ENCODE results near the gene KRT86.

KRT86 gene

DNA sequence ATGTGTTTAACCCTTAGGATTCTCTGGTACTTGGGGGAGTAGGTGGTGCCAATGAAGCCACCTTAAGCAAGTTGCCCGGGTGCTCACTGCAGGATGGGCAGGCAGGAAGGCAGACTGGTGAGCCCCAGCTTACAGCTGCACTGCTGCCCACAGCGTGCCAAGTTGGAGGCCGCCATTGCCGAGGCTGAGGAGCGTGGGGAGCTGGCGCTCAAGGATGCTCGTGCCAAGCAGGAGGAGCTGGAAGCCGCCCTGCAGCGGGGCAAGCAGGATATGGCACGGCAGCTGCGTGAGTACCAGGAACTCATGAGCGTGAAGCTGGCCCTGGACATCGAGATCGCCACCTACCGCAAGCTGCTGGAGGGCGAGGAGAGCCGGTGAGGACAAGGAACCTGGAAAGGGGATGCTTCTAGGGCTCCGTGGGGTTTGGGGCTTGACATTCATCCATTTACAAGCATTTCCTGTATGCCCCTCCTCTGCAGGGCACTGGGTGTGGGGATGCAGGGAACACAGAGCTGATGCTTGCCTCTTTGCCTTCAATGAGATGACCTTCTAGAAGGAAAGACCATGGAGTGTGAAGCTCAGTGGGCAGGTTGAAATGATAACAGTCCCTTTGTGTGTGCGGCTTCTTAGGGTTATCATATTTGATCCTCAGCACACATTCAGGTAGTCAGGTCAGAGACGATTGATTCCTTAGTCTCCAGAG lies 29.0 kb upstream of the KRT86 start:
- TF ChIP-seq, protein P1, sequence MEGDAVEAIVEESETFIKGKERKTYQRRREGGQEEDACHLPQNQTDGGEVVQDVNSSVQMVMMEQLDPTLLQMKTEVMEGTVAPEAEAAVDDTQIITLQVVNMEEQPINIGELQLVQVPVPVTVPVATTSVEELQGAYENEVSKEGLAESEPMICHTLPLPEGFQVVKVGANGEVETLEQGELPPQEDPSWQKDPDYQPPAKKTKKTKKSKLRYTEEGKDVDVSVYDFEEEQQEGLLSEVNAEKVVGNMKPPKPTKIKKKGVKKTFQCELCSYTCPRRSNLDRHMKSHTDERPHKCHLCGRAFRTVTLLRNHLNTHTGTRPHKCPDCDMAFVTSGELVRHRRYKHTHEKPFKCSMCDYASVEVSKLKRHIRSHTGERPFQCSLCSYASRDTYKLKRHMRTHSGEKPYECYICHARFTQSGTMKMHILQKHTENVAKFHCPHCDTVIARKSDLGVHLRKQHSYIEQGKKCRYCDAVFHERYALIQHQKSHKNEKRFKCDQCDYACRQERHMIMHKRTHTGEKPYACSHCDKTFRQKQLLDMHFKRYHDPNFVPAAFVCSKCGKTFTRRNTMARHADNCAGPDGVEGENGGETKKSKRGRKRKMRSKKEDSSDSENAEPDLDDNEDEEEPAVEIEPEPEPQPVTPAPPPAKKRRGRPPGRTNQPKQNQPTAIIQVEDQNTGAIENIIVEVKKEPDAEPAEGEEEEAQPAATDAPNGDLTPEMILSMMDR (conservative IDR thresholded peaks at IDR 0.05; ENCODE audit: low read length) = no peak
- no peak overlapping the region for H3K4me3 ChIP-seq (ENCODE audit: low read length)
- DNase-seq (ENCODE audit: low read depth) = no peak

DNA sequence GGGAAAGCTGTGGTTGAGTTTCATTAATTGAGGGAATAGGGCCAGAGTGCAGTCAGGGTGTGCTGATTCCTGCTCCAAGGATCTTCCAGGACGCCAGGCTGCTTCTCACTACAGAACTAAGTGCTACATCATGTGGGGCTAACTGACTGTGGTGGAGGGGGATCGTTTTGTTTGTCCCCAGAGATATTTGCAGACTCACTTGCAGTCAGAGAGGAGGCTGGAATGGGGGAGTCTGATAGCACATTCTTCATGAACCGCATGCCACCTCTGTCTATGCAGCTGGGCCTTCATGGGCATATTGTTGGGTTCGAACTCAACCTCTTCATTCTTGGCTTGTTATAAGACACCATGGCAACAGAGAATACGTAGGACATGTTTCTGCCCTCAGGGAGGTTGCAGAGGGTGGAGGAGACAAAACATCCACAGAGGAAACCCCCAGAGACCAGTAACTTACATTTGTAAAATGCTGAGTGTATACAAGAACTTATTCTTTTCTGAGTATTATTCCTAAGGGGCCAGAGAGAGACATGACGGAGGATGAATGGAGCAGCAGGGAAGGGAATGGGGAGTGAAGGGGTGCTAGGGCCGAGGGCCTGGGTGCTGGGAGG lies 28.4 kb upstream of the KRT86 start:
- no peak overlapping the region for H3K4me3 ChIP-seq (ENCODE audit: low read length)
- no peak for DNase-seq (ENCODE audit: low read depth)
- TF ChIP-seq, protein P1 (conservative IDR thresholded peaks at IDR 0.05; ENCODE audit: low read length) = no peak

DNA sequence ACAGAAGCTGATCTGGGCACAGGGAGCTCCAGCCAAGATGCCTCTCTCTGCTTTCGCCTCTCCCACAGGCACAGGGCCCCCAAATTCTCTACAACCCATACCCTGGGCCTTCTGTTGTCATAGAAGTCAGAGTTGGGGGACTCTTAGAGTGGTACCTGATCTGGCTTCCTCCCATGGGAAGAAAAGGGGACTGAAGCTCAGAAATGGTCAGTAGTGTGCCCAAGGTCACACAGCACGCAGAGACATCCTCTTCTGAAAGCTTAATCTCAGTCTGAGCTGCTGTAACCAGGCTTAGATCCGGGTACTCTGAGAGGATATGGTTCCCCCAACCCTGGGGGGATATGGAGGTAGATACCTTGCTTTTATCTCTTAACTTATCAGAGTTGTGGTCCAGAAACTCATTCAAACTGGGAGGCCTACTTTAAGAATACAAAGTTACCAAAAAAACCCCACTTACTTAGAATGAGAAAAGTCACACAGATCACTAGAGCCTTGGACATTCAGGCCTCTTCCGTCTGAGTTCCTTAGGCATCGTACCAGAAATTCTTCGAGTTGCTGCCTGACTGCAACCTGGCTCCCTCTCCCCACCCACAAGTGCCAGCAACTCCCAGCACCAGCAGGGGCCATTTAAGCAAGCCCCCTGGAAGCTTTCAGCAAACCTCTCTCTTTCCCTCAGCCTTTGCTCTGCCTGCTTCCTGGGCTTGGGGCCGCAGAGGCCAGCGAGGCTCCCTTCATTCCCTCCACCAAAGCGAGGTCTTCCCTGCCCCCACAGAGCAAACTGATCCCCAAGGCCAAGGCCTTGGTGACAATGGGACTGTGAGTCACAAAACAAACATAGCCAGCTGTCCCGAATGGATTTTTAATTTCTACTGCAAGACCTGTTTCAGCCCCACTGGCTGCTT lies 27.5 kb upstream of the KRT86 start:
- TF ChIP-seq, protein P1 (conservative IDR thresholded peaks at IDR 0.05; ENCODE audit: low read length) = no peak
- no peak overlapping the region for H3K4me3 ChIP-seq (ENCODE audit: low read length)
- no peak for DNase-seq (ENCODE audit: low read depth)

DNA sequence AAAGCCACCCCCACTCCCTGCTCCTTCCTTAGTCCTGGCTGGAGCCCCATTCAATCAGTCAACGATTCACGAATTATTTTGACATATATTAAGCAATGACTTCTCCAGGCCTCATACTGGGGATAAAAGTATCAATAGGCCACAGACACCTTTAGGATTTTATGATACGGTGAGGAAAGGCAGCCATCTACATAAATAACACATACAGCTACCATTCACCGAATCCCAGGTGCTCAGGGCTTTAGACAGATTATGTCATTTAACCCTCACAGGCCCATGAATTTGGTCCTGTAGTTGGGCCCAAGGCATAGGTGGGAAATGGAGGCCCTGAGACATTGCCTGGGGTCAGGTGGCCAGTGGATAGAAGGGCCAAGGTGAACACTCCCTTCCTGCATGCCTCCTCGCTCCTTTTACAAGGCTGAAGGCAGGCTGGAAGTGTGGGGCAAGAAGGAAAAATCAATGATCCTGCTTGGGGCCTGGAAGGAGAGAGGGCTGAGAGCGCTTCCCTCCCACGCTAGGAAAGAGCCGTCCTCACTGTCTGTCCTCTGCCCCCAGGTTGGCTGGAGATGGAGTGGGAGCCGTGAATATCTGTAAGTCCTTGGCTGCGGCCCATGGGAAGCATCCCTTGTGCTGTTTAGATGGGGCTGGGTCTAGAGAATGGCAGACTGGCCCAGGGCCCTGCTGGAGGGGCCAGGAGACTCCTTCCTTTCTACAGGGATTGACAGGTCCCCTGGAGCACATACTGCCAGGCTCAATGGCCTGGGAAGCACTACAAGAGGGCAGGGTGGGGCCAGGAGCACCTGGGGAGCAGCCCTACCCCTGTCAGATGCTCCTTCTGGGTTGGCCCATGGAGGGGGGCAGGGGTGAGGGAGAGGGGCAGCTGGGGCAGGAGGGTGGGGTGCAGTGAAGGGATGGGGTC lies 26.6 kb upstream of the KRT86 start:
- TF ChIP-seq, protein P1 (conservative IDR thresholded peaks at IDR 0.05; ENCODE audit: low read length) = no peak
- DNase-seq (ENCODE audit: low read depth) = no peak

DNA sequence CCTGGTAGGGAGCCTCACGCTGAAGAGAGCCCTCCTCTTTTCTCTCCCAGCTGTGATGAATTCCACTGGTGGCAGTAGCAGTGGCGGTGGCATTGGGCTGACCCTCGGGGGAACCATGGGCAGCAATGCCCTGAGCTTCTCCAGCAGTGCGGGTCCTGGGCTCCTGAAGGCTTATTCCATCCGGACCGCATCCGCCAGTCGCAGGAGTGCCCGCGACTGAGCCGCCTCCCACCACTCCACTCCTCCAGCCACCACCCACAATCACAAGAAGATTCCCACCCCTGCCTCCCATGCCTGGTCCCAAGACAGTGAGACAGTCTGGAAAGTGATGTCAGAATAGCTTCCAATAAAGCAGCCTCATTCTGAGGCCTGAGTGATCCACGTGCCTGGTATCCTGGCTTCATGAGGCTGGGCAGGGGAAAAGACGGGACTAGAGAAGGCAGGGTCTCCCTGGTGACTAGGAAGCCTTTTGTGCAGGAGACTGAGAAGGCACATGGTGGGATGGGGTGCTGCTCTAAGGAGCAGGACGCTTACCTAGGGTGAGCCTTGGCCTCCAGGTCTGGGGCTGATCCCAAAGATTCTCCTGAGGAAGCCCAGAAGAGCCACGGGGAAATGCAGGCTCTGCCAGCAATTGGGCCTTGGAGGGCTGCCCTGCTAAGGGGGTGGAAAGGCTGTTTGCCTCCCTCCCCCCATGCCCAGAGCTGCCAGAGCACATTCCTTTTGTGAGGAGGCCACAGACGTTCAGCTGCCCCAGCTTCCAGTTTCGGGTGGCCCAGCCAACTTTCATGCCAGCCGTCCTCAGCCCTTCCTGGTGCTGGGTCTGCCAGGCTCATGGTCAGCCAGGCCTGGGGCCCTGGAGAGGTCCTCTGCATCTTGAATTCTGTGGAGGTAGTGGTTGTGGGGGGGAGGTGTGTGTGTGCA lies 25.6 kb upstream of the KRT86 start:
- H3K4me3 ChIP-seq (ENCODE audit: low read length) = no peak overlapping the region
- TF ChIP-seq, protein P1 (conservative IDR thresholded peaks at IDR 0.05; ENCODE audit: low read length) = no peak
- DNase-seq (ENCODE audit: low read depth) = peak; percentile 57

More for the DNA sequence above, 26.6 kb upstream of the KRT86 start:
- no peak overlapping the region for H3K4me3 ChIP-seq (ENCODE audit: low read length)

Data from AG10803 (cell line).